ENCODE results near the gene RIN3. TPM values are rescaled to one million over a fixed set of nuclear protein-coding genes. Genes with fewer than 3 reads are reported as not detected.

The RIN3 gene
- total and polyA plus RNA-seq, 10 donors: 17.2 to 117 (median 75.7) TPM

GRCh38 chr14:92590176-92590575, 76.6 kb downstream of the RIN3 start:
- H3K27me3 ChIP-seq (replicated peaks in 1 of 7): no peaks in the 10 kb centered on the region
- peaks cover 9 to 67% (median 37%) of the 10 kb centered on the region in 6 donors for H3K4me1 ChIP-seq
- 60 to 96% (median 80%) methylated on average over 2 of the region's 2 CpGs for WGBS, 5 donors

GRCh38 chr14:92590941-92591340, 77.4 kb downstream of the RIN3 start:
- H3K9me3 ChIP-seq: peaks cover 0 to 6% (median 0%) of the 10 kb centered on the region in 8 donors
- 0 to 49% (median 44%) methylated on average over 2 of the region's 2 CpGs for WGBS, 5 donors
- no peak for DNase-seq
- no peak overlapping the region for H3K4me3 ChIP-seq
- H3K27me3 ChIP-seq (replicated peaks in 1 of 7): no peaks in the 10 kb centered on the region
- TF ChIP-seq POLR2A (IDR thresholded peaks at IDR 0.05) (no peak), CTCF (IDR thresholded peaks at IDR 0.05 in 8 of 11, conservative IDR thresholded peaks at IDR 0.05 in 3 of 11) (no peak), POLR2AphosphoS5 (IDR thresholded peaks at IDR 0.05) (no peak)
- intact Hi-C loops (cut with DNase I; ENCODE audit: low total_unique reads): no loop called here
- peaks cover 1 to 59% (median 29%) of the 10 kb centered on the region in 6 donors for H3K4me1 ChIP-seq
- peaks cover 0 to 40% (median 0%) of the 10 kb centered on the region in 6 donors for H3K36me3 ChIP-seq
- no peak overlapping the region for H3K27ac ChIP-seq

More at GRCh38 chr14:92590176-92590575, 76.6 kb downstream of the RIN3 start:
- TF ChIP-seq POLR2A (IDR thresholded peaks at IDR 0.05) (no peak), CTCF (IDR thresholded peaks at IDR 0.05 in 8 of 11, conservative IDR thresholded peaks at IDR 0.05 in 3 of 11) (no peak), POLR2AphosphoS5 (IDR thresholded peaks at IDR 0.05) (no peak)
- Histone ChIP-seq H3K4me3 (no peak overlapping the region), H3K36me3 (peaks cover 0 to 36% (median 0%) of the 10 kb centered on the region in 6 donors), H3K9me3 (peaks cover 0 to 6% (median 0%) of the 10 kb centered on the region in 8 donors), H3K27ac (no peak overlapping the region)
- no peak for DNase-seq
- intact Hi-C loops (cut with DNase I; ENCODE audit: low total_unique reads): no loop called here

DNA sequence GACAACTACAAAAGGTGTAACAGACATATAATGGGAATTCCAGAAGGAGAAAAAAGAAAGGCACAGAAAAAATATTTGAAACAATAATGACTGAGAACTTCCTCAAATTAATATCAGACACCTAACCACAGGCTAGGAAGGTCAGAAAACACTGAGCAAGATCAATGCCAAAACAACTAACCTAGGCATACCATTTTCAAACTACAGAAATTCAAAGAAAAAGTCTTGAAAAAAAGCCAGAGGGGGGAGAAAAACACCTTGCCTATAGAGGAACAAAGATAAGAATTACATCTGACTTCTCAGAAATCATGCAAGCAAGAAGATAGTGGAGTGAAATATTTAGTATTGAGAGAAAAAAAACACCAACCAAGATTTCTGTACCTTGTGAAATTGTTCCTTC, 77.8 kb downstream of the RIN3 start:
- no peak for TF ChIP-seq POLR2A (IDR thresholded peaks at IDR 0.05)
- DNase-seq: no peak
- Histone ChIP-seq H3K9me3 (peaks cover 0 to 6% (median 0%) of the 10 kb centered on the region in 8 donors), H3K4me3 (no peak overlapping the region), H3K36me3 (peaks cover 0 to 40% (median 0%) of the 10 kb centered on the region in 6 donors), H3K27ac (no peak overlapping the region), H3K4me1 (peaks cover 0 to 55% (median 25%) of the 10 kb centered on the region in 6 donors), H3K27me3 (replicated peaks in 1 of 7) (no peaks in the 10 kb centered on the region)
- intact Hi-C loops (cut with DNase I; ENCODE audit: low total_unique reads): no loop called here

GRCh38 chr14:92595267-92595666, 81.7 kb downstream of the RIN3 start:
- intact Hi-C loops (cut with DNase I; ENCODE audit: low total_unique reads): no loop called here
- no peak overlapping the region for H3K27ac ChIP-seq
- no peak overlapping the region for H3K4me3 ChIP-seq
- WGBS, 5 donors: 91 to 97% (median 94%) methylated on average over 3 of the region's 3 CpGs
- peaks cover 0 to 56% (median 0%) of the 10 kb centered on the region in 6 donors for H3K36me3 ChIP-seq
- peaks cover 0 to 28% (median 9%) of the 10 kb centered on the region in 6 donors for H3K4me1 ChIP-seq
- H3K9me3 ChIP-seq: peaks cover 0 to 6% (median 0%) of the 10 kb centered on the region in 8 donors
- H3K27me3 ChIP-seq (replicated peaks in 1 of 7): no peaks in the 10 kb centered on the region
- TF ChIP-seq POLR2AphosphoS5 (IDR thresholded peaks at IDR 0.05) (no peak), CTCF (IDR thresholded peaks at IDR 0.05 in 8 of 11, conservative IDR thresholded peaks at IDR 0.05 in 3 of 11) (no peak), POLR2A (IDR thresholded peaks at IDR 0.05) (no peak)
- no peak for DNase-seq

Data from spleen (tissue), 11 donors.